Uterus (tissue), 4 donors: ENCODE measurements around the gene ZC2HC1B. TPM values are rescaled to one million over a fixed set of nuclear protein-coding genes. Genes with fewer than 3 reads are reported as not detected.

ENCODE experiments used
- DNase-seq, 2 donors: peaks; one replicate each; pipeline ENCODE4 v3.0.0-alpha.2; 2019 to 2020
- H3K27ac ChIP-seq, 2 donors: fragments of 200-600 bp; sonication (generic); 1 replicate in 1 of 2; 2 replicates in 1 of 2; pipeline ENCODE4 v1.5.1; 2016 to 2018
- H3K27me3 ChIP-seq, 2 donors: fragments of 200-600 bp; sonication (generic); one replicate each; pipeline ENCODE4 v1.5.1; 2018 to 2019; ENCODE audit warnings: control low read depth in 1 of 2
- H3K36me3 ChIP-seq, 2 donors: fragments of 200-600 bp; sonication (generic); one replicate each; pipeline ENCODE4 v1.5.1; 2019; ENCODE audit warnings: control low read depth in 1 of 2
- H3K4me1 ChIP-seq, 2 donors: fragments of 200-600 bp; sonication (generic); one replicate each; pipeline ENCODE4 v1.5.1; 2018 to 2019; ENCODE audit warnings: control low read depth in 1 of 2
- H3K4me3 ChIP-seq, 2 donors: fragments of 200-600 bp; sonication (generic); 1 replicate in 1 of 2; 2 replicates in 1 of 2; pipeline ENCODE4 v1.5.1; 2018 to 2019; ENCODE audit warnings: mild to moderate bottlenecking in 1 of 2
- H3K9me3 ChIP-seq, 2 donors: fragments of 200-600 bp; sonication (generic); one replicate each; pipeline ENCODE4 v1.5.1; 2019; ENCODE audit warnings: control low read depth in 1 of 2
- POLR2A ChIP-seq, 2 donors: fragments of 450-650 bp; IDR thresholded peaks; one replicate each; pipeline ENCODE4 v1.6.1; 2016; ENCODE audit warnings: antibody characterized with exemption in 2 of 2, mild to moderate bottlenecking in 1 of 2, moderate library complexity in 1 of 2
- intact Hi-C: fragments of 100-400 bp; cut with DNase I; formaldehyde crosslinking; loops from one replicate; pipeline ENCODE4 v1.15.1; 2023; ENCODE audit warnings: low total_unique reads
- total RNA-seq, 4 donors: library from RNA; depleted of rRNA in 3 of 4; stranded (reverse); fragments of >200 nt in 3 of 4; gene quantifications; one replicate each; pipeline versions ENCODE4 v1.1.0 to v1.2.4, GENCODE V29; 2014 to 2023
- TF ChIP-seq, protein P1 (sequence below), 4 experiments: fragments of 200-600 bp in 2 of 4; fragments of 450-650 bp in 2 of 4; sonication (generic) in 2 of 4; IDR thresholded peaks; one replicate each; pipeline ENCODE4 v1.5.1; 2016 to 2019; ENCODE audit warnings: antibody characterized with exemption in 4 of 4, mild to moderate bottlenecking in 2 of 4, moderate library complexity in 1 of 4
- donor health status: DM: yes; HTN: yes; CAD: no.

The ZC2HC1B gene
- total RNA-seq, 4 donors from 2014 or later = 0.35 TPM; not detected in 3

DNA sequence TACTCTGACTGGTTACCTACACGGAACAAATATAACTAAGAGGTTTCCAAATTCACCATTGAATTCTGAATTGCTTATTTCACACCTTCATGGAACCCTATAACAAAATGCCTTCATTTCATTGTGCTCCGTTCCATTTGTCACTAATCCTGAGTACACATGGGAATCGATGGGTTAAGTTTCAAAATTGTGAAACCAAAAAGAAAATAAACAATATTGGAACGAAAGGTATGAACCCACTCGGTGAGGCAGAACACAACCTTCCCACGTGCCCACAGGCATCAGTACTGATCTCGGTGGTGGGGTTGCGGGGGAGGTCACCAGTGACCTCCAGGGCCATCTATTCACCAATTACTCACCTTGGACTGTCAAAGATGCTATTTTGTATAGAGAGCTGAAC is 109.8 kb downstream of the ZC2HC1B start:
- Histone ChIP-seq H3K9me3 (no peaks in the 10 kb centered on the region), H3K27ac (no peak overlapping the region), H3K4me1 (no peaks in the 10 kb centered on the region), H3K27me3 (no peaks in the 10 kb centered on the region), H3K4me3 (no peak overlapping the region), H3K36me3 (no peaks in the 10 kb centered on the region)
- DNase-seq = no peak
- TF ChIP-seq, protein P1, sequence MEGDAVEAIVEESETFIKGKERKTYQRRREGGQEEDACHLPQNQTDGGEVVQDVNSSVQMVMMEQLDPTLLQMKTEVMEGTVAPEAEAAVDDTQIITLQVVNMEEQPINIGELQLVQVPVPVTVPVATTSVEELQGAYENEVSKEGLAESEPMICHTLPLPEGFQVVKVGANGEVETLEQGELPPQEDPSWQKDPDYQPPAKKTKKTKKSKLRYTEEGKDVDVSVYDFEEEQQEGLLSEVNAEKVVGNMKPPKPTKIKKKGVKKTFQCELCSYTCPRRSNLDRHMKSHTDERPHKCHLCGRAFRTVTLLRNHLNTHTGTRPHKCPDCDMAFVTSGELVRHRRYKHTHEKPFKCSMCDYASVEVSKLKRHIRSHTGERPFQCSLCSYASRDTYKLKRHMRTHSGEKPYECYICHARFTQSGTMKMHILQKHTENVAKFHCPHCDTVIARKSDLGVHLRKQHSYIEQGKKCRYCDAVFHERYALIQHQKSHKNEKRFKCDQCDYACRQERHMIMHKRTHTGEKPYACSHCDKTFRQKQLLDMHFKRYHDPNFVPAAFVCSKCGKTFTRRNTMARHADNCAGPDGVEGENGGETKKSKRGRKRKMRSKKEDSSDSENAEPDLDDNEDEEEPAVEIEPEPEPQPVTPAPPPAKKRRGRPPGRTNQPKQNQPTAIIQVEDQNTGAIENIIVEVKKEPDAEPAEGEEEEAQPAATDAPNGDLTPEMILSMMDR (IDR thresholded peaks at IDR 0.05) = no peak
- no peak for TF ChIP-seq POLR2A (IDR thresholded peaks at IDR 0.05)
- intact Hi-C loops = no loop called here

DNA sequence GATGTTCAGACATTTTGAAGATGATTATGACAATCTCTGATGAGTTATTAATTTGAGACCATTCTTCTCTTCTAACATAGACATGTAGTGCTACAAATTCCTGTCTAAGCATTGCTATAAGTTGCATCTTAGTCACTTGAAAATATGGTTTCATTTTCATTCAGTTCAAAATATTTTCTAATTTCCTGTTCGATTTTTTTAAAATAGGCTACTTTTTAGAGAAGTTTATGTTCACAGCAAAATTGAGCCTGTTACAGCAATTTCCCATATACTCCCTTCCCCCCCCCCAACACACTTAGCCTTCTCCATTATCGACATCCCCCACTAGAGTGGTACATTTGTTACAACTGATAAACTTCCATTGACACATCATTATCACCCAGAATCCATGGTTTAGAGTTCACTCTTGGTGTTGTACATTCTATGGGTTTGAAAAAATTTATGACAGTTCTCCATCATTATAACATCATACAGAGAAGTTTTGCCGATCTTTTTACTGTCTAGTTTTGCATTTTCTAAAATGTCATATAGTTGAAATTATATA is 112.6 kb downstream of the ZC2HC1B start:
- intact Hi-C loops = no loop called here
- Histone ChIP-seq H3K4me1 (no peaks in the 10 kb centered on the region), H3K4me3 (no peak overlapping the region), H3K9me3 (peaks cover 0 to 3% of the 10 kb centered on the region in 2 donors), H3K36me3 (no peaks in the 10 kb centered on the region), H3K27ac (no peak overlapping the region), H3K27me3 (no peaks in the 10 kb centered on the region)
- TF ChIP-seq POLR2A (IDR thresholded peaks at IDR 0.05) = no peak
- TF ChIP-seq, protein P1 (IDR thresholded peaks at IDR 0.05) = no peak
- DNase-seq = no peak

DNA sequence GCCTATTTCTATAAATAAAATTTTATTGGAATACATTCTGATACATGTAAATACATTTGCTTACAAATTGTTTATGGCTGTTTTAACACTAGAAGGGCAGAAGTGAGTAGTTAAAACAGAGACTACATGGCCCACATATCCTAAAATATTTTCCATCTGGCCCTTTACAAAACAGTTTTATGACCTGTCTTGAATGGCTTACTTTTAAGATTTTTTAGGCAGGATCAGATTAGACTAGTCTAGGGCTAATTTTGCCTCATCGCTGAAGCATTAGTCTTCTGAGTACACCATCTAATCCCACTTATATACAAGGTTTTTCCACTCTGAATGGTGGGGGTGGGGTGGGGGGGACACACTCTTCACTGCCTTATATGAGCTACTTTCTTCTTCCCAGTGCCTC is 116.6 kb downstream of the ZC2HC1B start:
- Histone ChIP-seq H3K9me3 (peaks cover 0 to 3% of the 10 kb centered on the region in 2 donors), H3K27me3 (no peaks in the 10 kb centered on the region), H3K27ac (no peak overlapping the region), H3K4me3 (no peak overlapping the region), H3K36me3 (no peaks in the 10 kb centered on the region), H3K4me1 (no peaks in the 10 kb centered on the region)
- intact Hi-C loops = no loop called here
- no peak for DNase-seq
- no peak for TF ChIP-seq POLR2A (IDR thresholded peaks at IDR 0.05)
- TF ChIP-seq, protein P1 (IDR thresholded peaks at IDR 0.05) = no peak

DNA sequence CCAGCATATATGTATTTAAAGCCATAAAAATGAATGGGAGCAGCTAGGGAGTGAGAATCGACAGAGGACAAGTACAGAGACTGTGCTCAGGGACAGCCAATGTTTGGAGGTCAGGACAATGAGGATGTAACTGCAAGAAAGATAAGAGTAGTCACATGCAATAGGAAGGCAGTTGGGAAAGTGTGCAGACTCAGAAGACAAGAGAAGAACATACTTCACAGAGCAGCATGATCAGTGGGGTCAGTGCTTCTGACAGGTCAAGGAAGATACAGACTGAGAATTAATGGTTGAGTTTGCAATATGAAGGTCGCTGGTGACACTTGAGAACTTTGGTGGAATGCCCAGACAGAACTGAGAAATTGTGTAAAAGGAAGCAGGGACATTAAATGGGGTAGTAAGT is 118.7 kb downstream of the ZC2HC1B start:
- no peak for DNase-seq
- no peaks in the 10 kb centered on the region for H3K27me3 ChIP-seq
- H3K9me3 ChIP-seq = peaks cover 0 to 3% of the 10 kb centered on the region in 2 donors
- intact Hi-C loops = no loop called here
- H3K27ac ChIP-seq = no peak overlapping the region
- no peaks in the 10 kb centered on the region for H3K36me3 ChIP-seq
- H3K4me3 ChIP-seq = no peak overlapping the region
- H3K4me1 ChIP-seq = no peaks in the 10 kb centered on the region
- no peak for TF ChIP-seq POLR2A (IDR thresholded peaks at IDR 0.05)
- TF ChIP-seq, protein P1 (IDR thresholded peaks at IDR 0.05) = no peak

DNA sequence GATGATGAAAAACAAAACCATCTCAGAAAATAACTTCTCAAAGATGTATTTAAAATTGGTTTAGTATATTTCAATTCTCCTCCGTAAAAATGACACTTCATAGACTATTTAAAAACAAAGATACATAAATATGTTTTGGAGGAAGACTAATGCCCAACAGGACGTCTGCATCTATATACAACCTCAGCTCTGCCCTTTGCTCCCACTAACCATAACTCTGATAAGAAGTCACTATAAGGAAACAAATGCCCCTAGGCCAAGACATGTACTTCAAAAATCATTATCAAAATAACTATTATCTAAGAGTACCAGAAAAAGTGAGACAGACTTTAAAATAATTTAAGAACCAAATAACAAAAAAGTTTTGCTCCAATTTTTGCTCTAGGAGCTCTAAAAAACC is 120.4 kb downstream of the ZC2HC1B start:
- no peaks in the 10 kb centered on the region for H3K27me3 ChIP-seq

More for the DNA sequence above, 120.4 kb downstream of the ZC2HC1B start:
- Histone ChIP-seq H3K4me1 (no peaks in the 10 kb centered on the region), H3K9me3 (peaks cover 0 to 3% of the 10 kb centered on the region in 2 donors), H3K36me3 (no peaks in the 10 kb centered on the region), H3K4me3 (no peak overlapping the region), H3K27ac (no peak overlapping the region)
- intact Hi-C loops = no loop called here
- TF ChIP-seq, protein P1 (IDR thresholded peaks at IDR 0.05) = no peak
- TF ChIP-seq POLR2A (IDR thresholded peaks at IDR 0.05) = no peak
- no peak for DNase-seq
